AG09309 (cell line): ENCODE results near the gene KIFC1.

Source experiments
- DNase-seq: peaks from one replicate; pipeline ENCODE4 v3.0.0-alpha.2; 2010; ENCODE audit warnings: low read depth
- H3K4me3 ChIP-seq: 2 replicates; pipeline ENCODE4 v1.5.1; 2011; ENCODE audit warnings: mild to moderate bottlenecking, low read depth, low read length, moderate library complexity; ENCODE audit not compliant: control insufficient read depth
- CTCF ChIP-seq: IDR thresholded peaks from 2 replicates; pipeline ENCODE4 v1.5.1; 2011; ENCODE audit warnings: mild to moderate bottlenecking, low read depth, low read length, inconsistent platforms; ENCODE audit not compliant: insufficient read depth, control insufficient read depth; ENCODE audit errors: missing control alignments

Gene KIFC1

GRCh38 chr6:33418690-33419291, 27.2 kb downstream of the KIFC1 start:
- no peak for TF ChIP-seq CTCF
- peak overlapping the region; percentile 37 for H3K4me3 ChIP-seq
- DNase-seq: no peak

GRCh38 chr6:33419580-33420490, 28.2 kb downstream of the KIFC1 start, which contains the start of gene SYNGAP1:
TSS of gene SYNGAP1 (plus strand) at chr6:33420065. CDS start at chr6:33420265, 200 bp downstream.
- no peak for TF ChIP-seq CTCF
- peak within 1 kb of the TSS; percentile 52 for H3K4me3 ChIP-seq
- DNase-seq: peak; percentile 23

- no peak for DNase-seq
- TF ChIP-seq CTCF: no peak
Observed at GRCh38 chr6:33420491-33421343, 29.1 kb downstream of the KIFC1 start.

GRCh38 chr6:33421344-33421643, 29.7 kb downstream of the KIFC1 start:
- no peak for DNase-seq
- no peak for TF ChIP-seq CTCF
- no peak overlapping the region for H3K4me3 ChIP-seq

More at GRCh38 chr6:33420491-33421343, 29.1 kb downstream of the KIFC1 start:
- peak overlapping the region; percentile 52 for H3K4me3 ChIP-seq

GRCh38 chr6:33423777-33424176, 32.2 kb downstream of the KIFC1 start:
- no peak for TF ChIP-seq CTCF
- DNase-seq: no peak
- H3K4me3 ChIP-seq: no peak overlapping the region
